NT2/D1 (cell line): ENCODE measurements around the gene ATP9A.
"Not testable (repeated sequence)": the region's sequence is repeated elsewhere in the genome, so short reads cannot be mapped to it uniquely, and the experiment has no call there.

ENCODE experiments used
- DNase-seq: peaks from one replicate; pipeline ENCODE4 v3.0.0-alpha.2; 2011; ENCODE audit warnings: low read depth, low spot score
- H3K27me3 ChIP-seq: 2 replicates; pipeline ENCODE4 v1.6.0; 2011; ENCODE audit warnings: mild to moderate bottlenecking; ENCODE audit not compliant: insufficient read length, insufficient read depth
- H3K36me3 ChIP-seq: 2 replicates; pipeline ENCODE4 v1.6.1; 2011; ENCODE audit warnings: mild to moderate bottlenecking, low read length, mixed read lengths; ENCODE audit not compliant: insufficient read depth, insufficient read length
- H3K4me1 ChIP-seq: 2 replicates; pipeline ENCODE4 v1.5.1; 2011; ENCODE audit not compliant: insufficient read depth, insufficient read length
- H3K4me3 ChIP-seq: 2 replicates; pipeline ENCODE4 v1.5.1; 2011; ENCODE audit warnings: low read depth; ENCODE audit not compliant: insufficient read length
- H3K9ac ChIP-seq: 2 replicates; pipeline ENCODE4 v1.6.0; 2011; ENCODE audit warnings: low read depth; ENCODE audit not compliant: insufficient read length
- H3K9me3 ChIP-seq: 2 replicates; pipeline ENCODE4 v1.5.1; 2011; ENCODE audit warnings: mild to moderate bottlenecking, low read length; ENCODE audit not compliant: insufficient read depth
- SUZ12 ChIP-seq: IDR thresholded peaks from 2 replicates; pipeline ENCODE4 v1.6.1; 2011; ENCODE audit not compliant: insufficient read length, insufficient read depth; ENCODE audit errors: extremely low read depth
- YY1 ChIP-seq: IDR thresholded peaks from 2 replicates; pipeline ENCODE4 v1.6.1; 2011; ENCODE audit not compliant: insufficient read length, insufficient read depth
- ZNF274 ChIP-seq: IDR thresholded peaks from 2 replicates; pipeline ENCODE4 v1.6.1; 2011; ENCODE audit warnings: mild to moderate bottlenecking, low read depth, low read length

ATP9A gene

DNA sequence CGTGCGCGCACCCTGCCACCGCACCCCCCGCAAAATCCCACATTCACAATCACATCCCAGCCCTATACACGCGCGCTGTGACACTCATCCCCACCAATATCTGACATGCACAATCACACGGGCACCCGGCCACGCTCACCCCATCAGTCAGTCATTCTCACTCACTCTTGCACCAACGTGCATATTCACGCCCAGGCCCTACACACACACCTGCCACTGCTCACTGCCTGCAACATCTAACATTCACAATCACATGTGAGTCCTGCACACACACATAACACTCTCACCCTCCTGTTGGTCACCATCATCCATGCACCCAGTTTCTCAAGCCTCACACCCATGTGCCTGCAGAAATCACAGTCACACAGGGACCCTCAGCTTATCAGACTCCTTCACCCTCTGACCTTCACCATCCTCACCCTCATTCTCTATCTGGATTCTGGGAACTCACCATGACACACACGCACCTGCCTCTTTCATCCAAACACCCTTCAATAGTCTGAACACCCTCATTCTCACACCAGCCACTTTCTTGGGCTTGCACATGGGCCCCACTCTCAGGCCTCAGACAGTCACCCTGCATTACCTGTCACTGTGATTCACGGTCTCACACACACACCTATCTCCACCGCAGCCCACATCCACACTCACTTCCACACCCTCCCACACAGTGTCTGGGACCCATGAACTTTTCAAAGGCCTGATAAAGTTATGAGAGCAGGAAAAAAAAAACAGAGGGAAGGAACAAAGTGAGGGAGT is 748 bp upstream of the ATP9A start:
- TF ChIP-seq ZNF274 (no peak), YY1 (no peak), SUZ12 (no peak)
- no peaks in the 10 kb centered on the region for H3K36me3 ChIP-seq
- peaks cover 2% of the 10 kb centered on the region for H3K4me1 ChIP-seq
- H3K9me3 ChIP-seq, result no peaks in the 10 kb centered on the region
- DNase-seq, result no peak
- no peak overlapping the region for H3K9ac ChIP-seq
- H3K27me3 ChIP-seq, result peaks cover 25% of the 10 kb centered on the region
- no peak overlapping the region for H3K4me3 ChIP-seq

DNA sequence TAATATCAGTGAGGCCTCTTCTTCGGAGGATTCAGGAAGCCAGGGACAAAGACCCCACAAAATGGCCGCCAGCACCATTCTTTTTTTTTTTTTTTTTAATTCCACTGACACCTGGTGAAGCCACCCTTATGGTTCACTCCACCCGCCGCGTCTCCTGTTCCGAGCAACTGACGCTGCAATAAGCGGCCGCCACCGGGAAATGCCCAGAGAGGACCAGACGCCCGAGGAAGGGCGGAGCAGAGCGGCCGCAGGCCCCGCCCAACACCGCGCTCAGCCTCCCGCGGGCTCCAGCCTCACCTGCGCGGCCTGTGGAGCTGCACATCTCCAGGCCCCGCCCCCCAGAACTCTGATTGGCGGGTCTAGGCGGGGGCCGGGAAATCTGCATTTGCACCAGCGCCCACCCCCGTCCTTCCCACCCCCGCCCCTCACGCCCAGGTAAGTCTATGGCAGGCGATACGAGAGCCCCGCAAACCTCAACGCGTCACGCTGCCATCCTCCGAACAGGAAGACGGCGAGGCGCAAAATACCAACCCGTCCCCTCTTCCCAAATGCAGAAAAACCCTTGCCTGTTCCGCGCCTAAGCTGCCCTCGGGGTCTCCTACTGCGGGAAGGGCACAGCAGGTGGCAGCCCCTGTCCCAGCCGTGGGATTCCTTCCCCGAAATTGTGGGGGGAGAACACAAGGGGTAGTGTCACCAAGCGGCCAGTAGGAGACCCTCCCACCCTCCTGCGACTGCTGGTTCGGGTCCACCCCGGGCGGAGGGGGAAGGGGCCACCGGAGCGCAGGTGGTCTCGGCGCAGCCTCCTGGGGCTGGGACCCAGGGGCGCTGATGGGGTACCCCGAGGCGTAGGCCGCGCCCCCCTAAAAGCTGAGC is 960 bp downstream of the ATP9A start:
- Histone ChIP-seq H3K4me3 (peak overlapping the region; percentile 55), H3K36me3 (no peaks in the 10 kb centered on the region), H3K4me1 (peaks cover 2% of the 10 kb centered on the region), H3K27me3 (peaks cover 25% of the 10 kb centered on the region), H3K9ac (peak overlapping the region; percentile 77), H3K9me3 (no peaks in the 10 kb centered on the region)
- TF ChIP-seq ZNF274 (no peak), YY1 (peak; percentile 45), SUZ12 (no peak)
- peak; percentile 52 for DNase-seq

DNA sequence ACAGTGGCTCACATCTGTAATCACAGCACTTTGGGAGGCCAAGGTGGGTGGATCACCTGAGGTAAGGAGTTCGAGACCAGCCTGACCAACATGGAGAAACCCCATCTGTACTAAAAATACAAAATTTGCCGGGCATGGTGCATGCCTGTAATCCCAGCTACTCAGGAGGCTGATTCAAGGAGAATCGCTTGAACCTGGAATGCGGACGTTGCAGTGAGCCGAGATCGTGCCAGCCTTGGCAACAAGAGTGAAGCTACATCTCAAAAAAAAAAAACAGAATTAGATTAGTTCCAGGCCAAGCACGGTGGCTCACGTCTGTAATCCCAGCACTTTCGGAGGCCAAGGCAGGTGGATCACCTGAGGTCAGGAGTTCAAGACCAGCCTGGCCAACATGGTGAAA is 2.8 kb downstream of the ATP9A start:
- H3K27me3 ChIP-seq, result peaks cover 25% of the 10 kb centered on the region
- not testable (repeated sequence) for DNase-seq, H3K4me3 ChIP-seq, H3K9me3 ChIP-seq, H3K4me1 ChIP-seq, H3K36me3 ChIP-seq, H3K9ac ChIP-seq

DNA sequence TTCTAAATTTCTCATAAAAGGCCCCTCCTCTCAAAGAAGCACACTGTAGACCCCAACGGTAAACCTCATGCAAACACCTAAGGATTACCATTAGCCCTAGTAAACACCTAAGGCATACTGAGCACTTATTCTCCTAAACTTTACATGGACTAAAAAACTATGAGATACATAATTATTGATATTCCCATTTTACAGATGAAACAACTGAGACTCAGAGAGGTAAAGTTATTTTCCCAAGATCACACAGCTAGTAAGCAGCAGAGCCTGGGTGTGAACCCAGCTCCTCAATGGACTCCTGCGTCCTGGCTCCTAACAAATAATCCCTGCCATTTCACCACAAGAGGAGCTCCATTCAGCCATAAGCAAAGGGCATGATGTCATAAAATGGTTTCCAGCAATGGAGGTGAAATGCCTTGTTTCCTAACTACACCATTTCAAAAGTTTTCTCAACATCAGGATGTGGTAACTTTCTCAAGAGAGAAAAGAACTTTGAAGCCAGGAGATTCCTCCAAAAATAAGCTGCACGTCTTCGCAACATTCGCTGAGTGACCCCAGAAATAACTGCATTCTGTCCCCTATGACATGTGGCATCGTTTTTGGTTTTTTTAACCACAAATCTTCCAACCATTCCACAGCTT is 4.1 kb downstream of the ATP9A start:
- no peaks in the 10 kb centered on the region for H3K36me3 ChIP-seq
- TF ChIP-seq SUZ12 (no peak), ZNF274 (no peak), YY1 (no peak)
- DNase-seq, result no peak
- no peak overlapping the region for H3K9ac ChIP-seq
- H3K9me3 ChIP-seq, result no peaks in the 10 kb centered on the region
- H3K4me1 ChIP-seq, result peaks cover 5% of the 10 kb centered on the region
- no peak overlapping the region for H3K4me3 ChIP-seq
- H3K27me3 ChIP-seq, result peaks cover 15% of the 10 kb centered on the region

DNA sequence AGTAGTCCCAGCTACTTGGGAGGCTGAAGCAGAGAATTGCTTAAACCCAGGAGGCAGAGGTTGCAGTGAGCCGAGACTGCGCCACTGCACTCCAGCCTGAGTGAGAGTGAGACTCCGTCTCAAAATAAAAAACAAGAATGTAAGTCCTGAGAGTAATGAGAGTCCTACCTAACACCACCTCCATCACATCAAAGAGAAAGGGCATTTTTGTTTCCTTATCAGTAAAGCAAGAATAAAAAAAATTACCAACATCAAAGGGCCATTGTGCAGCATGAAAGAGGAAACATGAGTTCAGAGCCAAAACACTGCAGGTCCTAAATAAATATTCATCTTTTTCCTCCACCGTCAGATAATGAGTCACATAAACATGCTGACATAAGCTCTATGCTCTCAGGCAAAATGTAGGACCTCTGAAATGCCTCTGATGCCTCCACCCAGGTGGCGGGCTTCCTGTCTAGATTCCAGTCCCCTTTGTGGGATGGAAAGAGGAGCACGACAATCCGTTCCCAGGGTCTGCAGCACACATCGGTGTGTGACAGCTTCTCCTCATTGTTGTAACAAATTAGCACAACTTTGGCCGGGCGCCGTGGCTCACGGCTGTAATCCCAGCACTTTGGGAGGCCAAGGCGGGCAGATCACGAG is 7.2 kb downstream of the ATP9A start:
- TF ChIP-seq SUZ12, result no peak
- no peaks in the 10 kb centered on the region for H3K9me3 ChIP-seq
- H3K4me3 ChIP-seq, result no peak overlapping the region
- no peaks in the 10 kb centered on the region for H3K27me3 ChIP-seq
- DNase-seq, result peak; percentile 55
- peaks cover 3% of the 10 kb centered on the region for H3K4me1 ChIP-seq
- H3K9ac ChIP-seq, result no peak overlapping the region
- no peaks in the 10 kb centered on the region for H3K36me3 ChIP-seq

DNA sequence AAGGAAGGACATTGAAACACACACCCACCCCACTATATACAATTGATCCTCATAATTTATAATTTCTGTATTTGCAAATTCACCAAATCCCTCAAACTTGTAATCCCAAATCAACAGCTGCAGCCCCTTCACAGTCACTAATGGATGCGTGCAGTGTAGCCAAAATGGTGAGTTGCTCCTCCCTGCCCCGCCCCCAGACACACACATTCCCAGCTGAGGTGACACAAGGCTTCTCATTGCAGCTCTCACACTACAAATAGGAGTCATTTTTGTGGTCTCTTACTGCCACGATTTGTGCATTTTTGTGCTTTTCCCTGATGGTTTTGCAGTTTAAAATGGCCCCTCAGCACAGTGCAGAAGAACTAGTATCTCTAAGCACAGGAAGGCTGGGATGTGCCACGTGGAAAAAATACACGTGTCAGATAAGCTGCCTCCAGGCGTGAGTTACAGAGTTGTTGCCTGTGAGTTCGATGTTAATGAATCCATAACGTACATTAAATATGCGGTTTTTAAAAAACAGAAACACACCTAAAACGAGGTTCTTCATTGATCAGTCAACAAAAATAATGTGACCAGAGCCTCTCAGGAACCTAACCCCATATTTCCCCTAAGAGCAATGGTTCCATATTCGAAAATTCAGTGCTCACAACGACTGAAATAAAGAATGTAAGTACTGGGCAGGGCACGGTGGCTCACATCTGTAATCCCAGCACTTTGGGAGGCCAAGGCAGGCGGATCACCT is 8.2 kb downstream of the ATP9A start:
- Histone ChIP-seq H3K9me3 (no peaks in the 10 kb centered on the region), H3K4me3 (no peak overlapping the region), H3K9ac (no peak overlapping the region), H3K36me3 (no peaks in the 10 kb centered on the region), H3K27me3 (no peaks in the 10 kb centered on the region), H3K4me1 (peaks cover 3% of the 10 kb centered on the region)
- no peak for DNase-seq
- TF ChIP-seq ZNF274 (no peak), SUZ12 (no peak), YY1 (no peak)
